ELF-1 (cell line): ENCODE results near the gene AP1G2.
A peak's percentile ranks its signal among the peaks of the same experiment; 100 is the strongest.

ENCODE experiments used
- DNase-seq: peaks from one replicate; pipeline ENCODE4 v3.0.0-alpha.2; 2016; ENCODE audit warnings: low read depth, low spot score

Gene AP1G2

GRCh38 chr14:23570806-23571483, 3.4 kb upstream of the AP1G2 start:
- no peak for DNase-seq

DNA sequence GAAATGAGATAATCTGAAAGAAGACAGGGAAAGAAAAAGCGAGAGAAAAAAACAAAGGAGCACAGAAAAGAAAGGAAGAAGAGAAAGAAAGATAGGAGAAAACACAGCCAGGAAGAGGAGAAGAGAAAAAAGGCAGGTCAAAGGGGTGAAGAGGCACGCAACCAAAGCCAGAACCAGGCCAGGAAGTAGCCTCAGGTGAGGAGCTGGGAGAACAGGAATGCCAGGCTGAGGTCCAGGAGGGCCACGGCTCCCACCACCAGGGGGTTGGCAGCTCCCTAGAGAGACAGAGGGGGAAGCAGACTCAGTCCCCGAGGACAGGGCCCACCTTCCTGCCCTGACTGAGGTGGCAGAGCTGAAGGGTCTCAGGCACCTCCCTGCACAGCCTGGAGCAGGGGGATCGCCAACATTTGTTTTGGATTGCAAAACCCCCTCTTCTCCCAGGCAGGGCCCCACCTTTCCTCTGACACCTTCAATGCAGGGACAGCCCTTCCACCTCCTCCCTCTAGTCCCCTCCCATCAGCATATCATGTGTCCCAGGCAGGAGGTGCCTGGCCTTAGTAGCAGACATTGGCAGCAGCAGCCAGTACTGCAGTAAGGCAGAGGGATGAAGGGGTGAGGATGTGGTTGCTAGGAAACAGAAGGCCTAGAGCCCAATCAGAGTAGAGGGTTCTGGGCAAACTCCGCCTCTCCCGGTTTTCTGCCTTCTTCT, 2.0 kb upstream of the AP1G2 start:
- peak; percentile 77 for DNase-seq

DNA sequence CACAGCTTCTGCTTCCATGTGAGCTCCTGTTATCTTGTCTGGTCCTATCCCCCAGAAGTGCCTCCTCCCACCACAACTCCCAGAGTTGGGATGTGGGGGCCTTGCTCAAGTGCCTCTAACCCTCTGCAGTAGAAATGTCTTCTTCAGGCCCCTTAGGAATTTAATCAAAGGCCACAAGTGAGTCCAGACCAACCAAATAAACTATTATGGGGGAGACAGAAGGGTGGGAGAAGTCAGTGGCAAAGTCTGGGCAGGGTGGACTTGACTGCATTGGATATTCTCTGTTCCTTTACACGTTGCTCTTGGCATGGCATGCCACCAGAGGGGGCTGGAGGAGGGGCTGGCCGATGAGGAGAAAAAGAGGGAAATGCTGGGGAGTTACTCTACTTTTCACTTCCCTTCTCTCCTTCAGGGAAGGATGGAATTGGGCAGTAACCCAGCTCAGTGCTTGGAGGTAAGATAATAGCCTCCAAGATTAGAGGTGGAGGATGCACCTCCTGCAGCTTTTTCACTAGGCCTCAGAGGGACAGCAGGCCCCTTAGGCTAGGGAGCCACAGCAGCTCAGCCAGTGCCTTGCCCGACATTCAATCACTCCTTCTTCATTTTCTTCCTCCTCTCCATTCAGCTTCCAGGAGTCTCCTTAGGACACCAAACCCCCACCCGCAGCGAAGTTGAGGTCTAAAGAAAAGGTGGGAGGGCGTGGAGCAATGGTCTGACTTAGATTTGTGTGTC, 1.2 kb upstream of the AP1G2 start:
- no peak for DNase-seq

- DNase-seq, result no peak
Observed at GRCh38 chr14:23568021-23568599, 519 bp upstream of the AP1G2 start.

DNA sequence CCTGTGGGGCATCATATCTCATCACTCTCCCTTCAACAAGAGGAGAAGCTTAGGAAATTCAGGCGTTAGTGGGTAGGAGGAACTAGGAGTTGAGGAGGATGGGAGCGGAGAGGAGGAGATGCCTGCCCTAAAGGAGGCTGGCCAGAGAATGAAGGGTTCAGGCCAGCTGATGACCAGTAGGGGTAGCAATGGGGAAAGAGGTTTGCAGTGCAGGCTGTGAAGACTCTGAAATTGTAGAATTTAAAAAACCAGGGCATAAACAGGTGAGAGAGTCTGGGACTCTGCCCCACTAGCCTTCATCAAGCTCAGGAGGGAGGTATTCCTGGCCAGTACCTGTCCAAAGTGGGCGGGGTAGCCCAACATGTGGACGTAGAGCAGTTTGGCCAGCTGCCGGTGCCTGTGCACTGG, 809 bp downstream of the AP1G2 start:
- DNase-seq, result no peak

GRCh38 chr14:23566112-23566777, 1.3 kb downstream of the AP1G2 start:
- DNase-seq, result no peak

DNA sequence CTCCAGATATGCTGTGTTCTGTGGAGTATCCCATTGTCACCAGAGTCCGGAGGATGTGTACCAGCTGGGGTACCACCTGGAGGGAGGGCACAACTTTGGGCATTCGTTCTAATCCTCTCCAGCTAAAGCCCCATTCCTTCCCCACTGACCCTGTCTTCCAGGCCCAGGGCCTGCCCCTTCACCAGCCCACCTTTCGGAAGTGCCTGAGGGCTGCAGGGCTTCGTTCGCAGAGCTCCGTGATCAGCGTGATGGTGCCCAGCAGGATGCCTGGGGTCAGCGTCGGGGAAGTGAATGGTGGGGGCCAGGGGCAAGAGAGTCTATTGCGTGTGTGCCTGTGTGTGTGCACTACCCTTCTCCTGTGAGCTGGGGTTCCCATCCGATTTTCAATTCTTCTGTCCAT, 2.0 kb downstream of the AP1G2 start:
- no peak for DNase-seq

DNA sequence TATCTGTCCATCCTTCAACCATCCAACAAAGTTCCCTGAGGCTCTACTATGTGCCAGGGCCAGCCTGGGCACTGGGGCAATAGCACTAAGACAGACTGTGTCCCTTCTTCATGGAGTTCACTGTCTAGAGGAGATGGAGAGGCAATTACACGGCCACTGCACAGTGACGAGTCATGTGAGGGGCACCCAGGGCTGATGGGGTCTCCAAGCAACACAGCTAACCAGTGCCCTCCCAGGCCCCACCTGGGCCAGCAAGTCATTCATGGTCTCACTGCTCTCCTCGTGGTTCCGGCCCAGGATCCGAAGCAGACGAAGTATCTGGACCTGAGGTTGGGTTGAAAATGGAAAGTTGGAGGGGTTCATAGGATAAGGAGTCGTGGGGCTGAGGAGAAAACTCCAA, 2.7 kb downstream of the AP1G2 start:
- no peak for DNase-seq

GRCh38 chr14:23564181-23564812, 3.3 kb downstream of the AP1G2 start:
- no peak for DNase-seq

GRCh38 chr14:23563473-23564180, 4.0 kb downstream of the AP1G2 start:
- no peak for DNase-seq

DNA sequence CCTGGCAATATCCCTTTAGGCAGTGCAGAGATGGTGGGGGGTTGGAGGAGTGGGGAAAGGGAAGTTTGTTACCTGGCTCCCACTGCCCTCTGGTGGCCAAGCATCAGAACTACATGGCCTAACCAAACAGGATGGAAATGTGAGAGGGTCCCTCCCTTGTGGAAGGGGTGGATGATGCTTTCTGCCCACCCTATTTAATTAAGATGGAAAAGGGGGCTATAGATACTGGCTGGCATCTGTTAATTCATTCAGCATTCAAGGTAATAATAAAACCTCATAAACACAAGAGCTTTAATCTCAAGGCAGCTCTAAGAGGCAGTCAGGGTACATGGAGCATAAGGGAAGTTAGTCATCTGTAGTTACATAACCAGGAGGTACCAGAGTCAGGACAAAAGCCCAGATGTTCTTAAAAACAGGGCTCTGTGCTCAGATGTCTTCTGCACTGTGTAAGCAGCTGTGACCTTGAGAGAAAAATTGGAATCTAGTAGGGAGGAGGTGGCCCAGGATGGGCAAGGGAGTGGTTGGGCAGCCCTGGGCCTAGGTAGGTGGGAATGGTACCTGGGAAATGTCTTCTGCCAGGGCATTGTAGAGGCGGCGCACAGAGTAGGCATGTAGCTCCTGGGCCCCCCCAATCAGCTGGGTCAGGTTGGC, 4.6 kb downstream of the AP1G2 start:
- peak; percentile 78 for DNase-seq

GRCh38 chr14:23561873-23562821, 5.4 kb downstream of the AP1G2 start:
- no peak for DNase-seq

DNA sequence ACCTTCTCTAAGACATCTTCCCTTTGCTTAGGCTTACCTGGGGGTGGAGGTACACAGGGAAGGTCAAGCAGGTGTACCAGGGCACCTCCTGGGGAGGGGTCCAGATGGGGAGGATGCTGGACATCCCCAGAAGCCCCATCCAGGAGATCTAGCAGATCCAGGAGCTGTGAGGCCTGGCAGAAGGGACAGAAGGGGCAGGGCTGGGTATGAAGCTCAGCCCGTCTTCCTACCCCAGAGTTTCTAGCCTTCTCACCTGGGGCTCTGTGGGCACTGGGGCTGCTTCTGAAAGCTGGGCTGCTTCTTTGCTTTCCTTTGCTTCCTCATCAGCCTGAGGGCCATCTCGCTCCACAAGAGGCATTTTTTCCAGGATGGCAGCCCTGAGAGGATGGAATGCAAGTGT, 6.3 kb downstream of the AP1G2 start:
- DNase-seq, result no peak

GRCh38 chr14:23559926-23560520, 7.6 kb downstream of the AP1G2 start:
- DNase-seq, result no peak

DNA sequence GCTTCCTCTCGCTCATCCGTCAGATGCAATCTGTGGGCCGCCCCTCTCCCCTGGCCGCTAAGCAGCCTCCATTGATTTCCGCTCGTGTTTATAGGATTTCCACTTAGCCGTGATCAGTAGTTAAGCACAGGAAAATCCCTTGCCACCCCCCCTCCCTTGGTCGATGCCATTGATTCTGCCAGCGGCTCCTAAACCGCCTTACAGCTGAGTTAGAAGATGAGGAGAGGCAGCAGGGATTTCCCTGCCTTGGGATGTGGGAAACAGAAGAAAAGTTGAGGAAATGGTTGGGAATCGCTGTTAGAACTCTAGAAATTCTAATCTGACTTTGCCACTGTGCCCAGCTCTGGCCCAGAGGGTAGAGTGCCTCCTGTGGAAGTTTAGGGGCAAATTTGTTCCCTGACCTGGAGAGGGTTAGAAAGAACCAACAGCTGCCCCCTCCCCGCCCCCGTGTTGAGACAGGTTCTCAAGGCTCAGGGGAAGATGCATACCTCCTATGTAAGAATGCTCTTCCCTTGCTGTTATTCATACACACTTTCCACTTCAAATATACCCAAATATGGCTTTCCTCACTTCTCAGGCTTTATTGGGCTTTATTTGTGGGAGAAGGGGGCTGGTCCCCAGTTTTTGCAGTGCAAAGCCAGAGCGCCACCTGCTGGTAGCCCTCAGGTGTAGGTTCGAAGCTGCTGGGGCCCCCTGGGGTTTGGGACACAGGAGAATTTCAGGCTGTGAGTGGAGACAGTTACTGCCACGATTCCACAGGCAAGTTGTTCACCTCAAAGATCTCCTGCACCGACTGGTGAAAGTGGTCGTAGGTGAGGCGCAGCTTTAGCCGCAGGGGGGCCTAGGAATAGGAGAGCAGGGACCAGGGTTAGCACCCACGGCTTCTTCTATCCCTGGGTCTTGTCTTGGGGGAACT, 8.3 kb downstream of the AP1G2 start:
- no peak for DNase-seq

- no peak for DNase-seq
Observed at GRCh38 chr14:23558346-23559009, 9.1 kb downstream of the AP1G2 start.

DNA sequence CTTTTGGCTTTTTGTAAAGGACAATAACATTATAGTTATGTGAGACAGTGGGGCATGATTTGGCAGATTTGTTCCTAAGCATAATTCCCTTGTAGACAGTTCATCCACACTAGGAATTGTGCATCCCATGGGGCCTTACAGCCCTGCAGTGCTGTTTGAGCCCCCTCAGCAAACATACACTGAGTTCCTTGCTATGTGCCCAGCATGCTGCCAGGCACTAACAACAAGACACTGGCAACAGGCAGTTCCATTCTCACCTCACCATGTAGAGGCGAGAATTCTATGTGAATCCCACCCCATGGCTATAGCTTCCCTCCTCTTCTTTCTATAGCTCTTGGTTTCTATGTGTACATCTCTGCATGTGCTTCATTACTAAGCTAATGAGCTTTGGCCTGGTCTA, 9.6 kb downstream of the AP1G2 start:
- no peak for DNase-seq
